Liver (tissue), 9 donors: Measurements from ENCODE around the gene MALRD1. TPM values are rescaled to one million over a fixed set of nuclear protein-coding genes. Genes with fewer than 3 reads are reported as not detected.

ENCODE experiments used
- DNase-seq: peaks from one replicate; pipeline ENCODE4 v3.0.0-alpha.2; 2017; ENCODE audit warnings: low spot score
- H3K27ac ChIP-seq, 2 donors: one replicate each; pipeline ENCODE4 v1.7.0; 2013; ENCODE audit warnings: inconsistent platforms in 2 of 2, low read length in 2 of 2, control low read depth in 1 of 2, low read depth in 1 of 2, mild to moderate bottlenecking in 1 of 2
- H3K27me3 ChIP-seq, 4 donors: one replicate each; pipeline versions ENCODE4 v1.6.1 to v1.7.0; 2013; ENCODE audit warnings: low read length in 3 of 4, inconsistent platforms in 1 of 4, mild to moderate bottlenecking in 1 of 4, moderate library complexity in 1 of 4; ENCODE audit not compliant: control insufficient read depth in 4 of 4, insufficient read depth in 4 of 4
- H3K36me3 ChIP-seq, 4 donors: one replicate each; pipeline versions ENCODE4 v1.6.1 to v1.7.0; 2013; ENCODE audit warnings: low read length in 3 of 4, mild to moderate bottlenecking in 3 of 4, low read depth in 1 of 4, moderate library complexity in 1 of 4; ENCODE audit not compliant: control insufficient read depth in 4 of 4, insufficient read depth in 3 of 4
- H3K4me1 ChIP-seq, 4 donors: one replicate each; pipeline versions ENCODE4 v1.6.1 to v1.7.0; 2013; ENCODE audit warnings: low read length in 3 of 4, mild to moderate bottlenecking in 3 of 4, moderate library complexity in 1 of 4; ENCODE audit not compliant: control insufficient read depth in 4 of 4, insufficient read depth in 4 of 4
- H3K4me3 ChIP-seq, 3 donors: one replicate each; pipeline versions ENCODE4 v1.6.1 to v1.7.0; 2013; ENCODE audit warnings: low read length in 3 of 3, control low read depth in 1 of 3, low read depth in 1 of 3, mild to moderate bottlenecking in 1 of 3
- H3K9ac ChIP-seq, 2 donors: one replicate each; pipeline ENCODE4 v1.7.0; 2013; ENCODE audit warnings: low read length in 2 of 2, mild to moderate bottlenecking in 2 of 2, moderate library complexity in 2 of 2, control low read depth in 1 of 2, low read depth in 1 of 2
- H3K9me3 ChIP-seq, 4 donors: one replicate each; pipeline versions ENCODE4 v1.6.1 to v1.7.0; 2013; ENCODE audit warnings: low read length in 3 of 4; ENCODE audit not compliant: control insufficient read depth in 4 of 4
- EGR1 ChIP-seq, 2 donors: IDR thresholded peaks; 2 replicates each; pipeline ENCODE4 v1.6.1; 2016 to 2018; ENCODE audit warnings: antibody characterized with exemption in 2 of 2, low read depth in 2 of 2
- FOXA2 ChIP-seq: IDR thresholded peaks from 2 replicates; pipeline ENCODE4 v1.6.1; 2016; ENCODE audit warnings: antibody characterized with exemption
- GABPA ChIP-seq, 2 donors: IDR thresholded peaks in 1 of 2; conservative IDR thresholded peaks in 1 of 2; 2 replicates each; pipeline ENCODE4 v1.6.1; 2016; ENCODE audit warnings: antibody characterized with exemption in 2 of 2, mild to moderate bottlenecking in 1 of 2, moderate library complexity in 1 of 2
- HNF4A ChIP-seq, 2 donors: conservative IDR thresholded peaks; 2 replicates each; pipeline ENCODE4 v1.6.1; 2016; ENCODE audit warnings: antibody characterized with exemption in 2 of 2, mild to moderate bottlenecking in 2 of 2
- HNF4G ChIP-seq: IDR thresholded peaks from 2 replicates; pipeline ENCODE4 v1.6.1; 2016; ENCODE audit warnings: antibody characterized with exemption
- JUND ChIP-seq, 2 donors: IDR thresholded peaks; 2 replicates each; pipeline ENCODE4 v1.6.1; 2016; ENCODE audit warnings: antibody characterized with exemption in 2 of 2
- MAX ChIP-seq: IDR thresholded peaks from 2 replicates; pipeline ENCODE4 v1.6.1; 2016; ENCODE audit warnings: antibody characterized with exemption
- NR2F2 ChIP-seq: IDR thresholded peaks from 2 replicates; pipeline ENCODE4 v1.6.1; 2016; ENCODE audit warnings: antibody characterized with exemption
- RAD21 ChIP-seq, 2 donors: IDR thresholded peaks; 2 replicates each; pipeline ENCODE4 v1.6.1; 2016; ENCODE audit warnings: antibody characterized with exemption in 2 of 2, mild to moderate bottlenecking in 2 of 2
- REST ChIP-seq: IDR thresholded peaks from 2 replicates; pipeline ENCODE4 v1.6.1; 2016; ENCODE audit warnings: antibody characterized with exemption, mild to moderate bottlenecking
- RXRA ChIP-seq, 2 donors: IDR thresholded peaks; 2 replicates each; pipeline ENCODE4 v1.6.1; 2017 to 2018; ENCODE audit warnings: antibody characterized with exemption in 2 of 2, mild to moderate bottlenecking in 1 of 2
- SP1 ChIP-seq: IDR thresholded peaks from 2 replicates; pipeline ENCODE4 v1.6.1; 2018; ENCODE audit warnings: antibody characterized with exemption, mild to moderate bottlenecking
- TAF1 ChIP-seq: conservative IDR thresholded peaks from 2 replicates; pipeline ENCODE4 v1.6.1; 2016; ENCODE audit warnings: antibody characterized with exemption, mild to moderate bottlenecking
- YY1 ChIP-seq: IDR thresholded peaks from 2 replicates; pipeline ENCODE4 v1.6.1; 2016; ENCODE audit warnings: antibody characterized with exemption, mild to moderate bottlenecking
- ZBTB33 ChIP-seq: IDR thresholded peaks from 2 replicates; pipeline ENCODE4 v1.6.1; 2016; ENCODE audit warnings: antibody characterized with exemption
- WGBS: extraction: QIAGEN DNeasy Blood & Tissue Kit; methylation state at CpG from one replicate; pipeline ENCODE4 v1.1.7; 2013; 5-methylcytosine and 5-hydroxymethylcytosine counted together
- polyA plus RNA-seq, 2 donors: library from polyadenylated mRNA; stranded (reverse) in 1 of 2; unstranded in 1 of 2; fragments of 200-250 nt in 1 of 2; fragments of >200 nt in 1 of 2; fragmentation: Nextera tagmentation in 1 of 2; extraction: Ambion mirVana in 1 of 2; gene quantifications; one replicate each; pipeline versions ENCODE4 v1.2.1 to v1.2.3, GENCODE V29; 2013 to 2015
- total RNA-seq, 2 donors: library from RNA; depleted of rRNA; stranded (reverse); fragments of >200 nt; gene quantifications; one replicate each; pipeline ENCODE4 v1.2.3, GENCODE V29; 2014
- TF ChIP-seq, protein P1 (sequence below): fragments of 150-350 bp; IDR thresholded peaks from 2 replicates; pipeline ENCODE4 v1.5.1; 2017; ENCODE audit warnings: improper control_type of control experiment, low read depth, low read length; ENCODE audit not compliant: missing input control
- TF ChIP-seq, protein P2 (sequence below): IDR thresholded peaks from 2 replicates; pipeline ENCODE4 v1.6.1; 2016; ENCODE audit warnings: antibody characterized with exemption
- donor health status: healthy.
- donor health status: healthy.
- donor health status: healthy.
- donor health status: healthy.
- donor health status: healthy.

MALRD1 gene
- total and polyA plus RNA-seq, 4 donors = 0.37 to 0.59 TPM; not detected in 2

GRCh38 chr10:19290770-19291169 lies 242.2 kb downstream of the MALRD1 start:
- no peak for DNase-seq
- Histone ChIP-seq H3K9ac (no peak overlapping the region), H3K9me3 (no peaks in the 10 kb centered on the region), H3K4me3 (no peak overlapping the region), H3K36me3 (no peaks in the 10 kb centered on the region), H3K27me3 (no peaks in the 10 kb centered on the region), H3K4me1 (no peaks in the 10 kb centered on the region), H3K27ac (no peak overlapping the region)
- 71% methylated on average over 1 of the region's 1 CpG for WGBS
- TF ChIP-seq, protein P1, sequence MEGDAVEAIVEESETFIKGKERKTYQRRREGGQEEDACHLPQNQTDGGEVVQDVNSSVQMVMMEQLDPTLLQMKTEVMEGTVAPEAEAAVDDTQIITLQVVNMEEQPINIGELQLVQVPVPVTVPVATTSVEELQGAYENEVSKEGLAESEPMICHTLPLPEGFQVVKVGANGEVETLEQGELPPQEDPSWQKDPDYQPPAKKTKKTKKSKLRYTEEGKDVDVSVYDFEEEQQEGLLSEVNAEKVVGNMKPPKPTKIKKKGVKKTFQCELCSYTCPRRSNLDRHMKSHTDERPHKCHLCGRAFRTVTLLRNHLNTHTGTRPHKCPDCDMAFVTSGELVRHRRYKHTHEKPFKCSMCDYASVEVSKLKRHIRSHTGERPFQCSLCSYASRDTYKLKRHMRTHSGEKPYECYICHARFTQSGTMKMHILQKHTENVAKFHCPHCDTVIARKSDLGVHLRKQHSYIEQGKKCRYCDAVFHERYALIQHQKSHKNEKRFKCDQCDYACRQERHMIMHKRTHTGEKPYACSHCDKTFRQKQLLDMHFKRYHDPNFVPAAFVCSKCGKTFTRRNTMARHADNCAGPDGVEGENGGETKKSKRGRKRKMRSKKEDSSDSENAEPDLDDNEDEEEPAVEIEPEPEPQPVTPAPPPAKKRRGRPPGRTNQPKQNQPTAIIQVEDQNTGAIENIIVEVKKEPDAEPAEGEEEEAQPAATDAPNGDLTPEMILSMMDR = no peak
- no peak for TF ChIP-seq YY1
- no peak for TF ChIP-seq MAX
- TF ChIP-seq SP1 = no peak
- no peak for TF ChIP-seq HNF4A (conservative IDR thresholded peaks at IDR 0.05)
- TF ChIP-seq JUND (IDR thresholded peaks at IDR 0.05) = no peak
- no peak for TF ChIP-seq HNF4G

DNA sequence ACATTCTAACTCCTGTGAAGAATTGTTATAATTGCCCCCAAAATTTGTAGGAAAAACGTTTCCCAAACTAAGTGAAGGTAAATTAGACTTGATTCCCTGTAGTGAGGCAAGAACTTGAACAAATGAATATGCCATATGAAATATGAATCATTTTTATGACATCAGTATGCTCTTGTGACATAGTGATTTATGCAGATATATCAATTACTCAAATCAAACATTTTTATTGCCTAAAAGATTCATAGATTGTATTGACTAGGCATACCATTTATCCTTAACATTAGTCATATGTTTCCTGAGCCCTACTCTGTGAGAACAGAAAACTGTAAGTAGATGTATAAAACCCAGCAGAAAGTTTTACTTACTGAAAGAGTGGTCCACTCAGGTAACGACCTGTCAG lies 245.6 kb downstream of the MALRD1 start:
- DNase-seq = no peak
- Histone ChIP-seq H3K4me1 (no peaks in the 10 kb centered on the region), H3K9ac (no peak overlapping the region), H3K4me3 (no peak overlapping the region), H3K27ac (no peak overlapping the region), H3K9me3 (no peaks in the 10 kb centered on the region), H3K27me3 (no peaks in the 10 kb centered on the region), H3K36me3 (no peaks in the 10 kb centered on the region)
- TF ChIP-seq JUND (IDR thresholded peaks at IDR 0.05) (no peak), RAD21 (IDR thresholded peaks at IDR 0.05) (no peak), YY1 (no peak), SP1 (no peak)
- TF ChIP-seq, protein P2, sequence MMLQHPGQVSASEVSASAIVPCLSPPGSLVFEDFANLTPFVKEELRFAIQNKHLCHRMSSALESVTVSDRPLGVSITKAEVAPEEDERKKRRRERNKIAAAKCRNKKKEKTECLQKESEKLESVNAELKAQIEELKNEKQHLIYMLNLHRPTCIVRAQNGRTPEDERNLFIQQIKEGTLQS = no peak
- 43% methylated on average over 2 of the region's 2 CpGs for whole genome bisulfite sequencing

- Histone ChIP-seq H3K9me3 (no peaks in the 10 kb centered on the region), H3K4me1 (no peaks in the 10 kb centered on the region), H3K9ac (no peak overlapping the region), H3K27me3 (no peaks in the 10 kb centered on the region), H3K27ac (no peak overlapping the region), H3K36me3 (no peaks in the 10 kb centered on the region), H3K4me3 (no peak overlapping the region)
- DNase-seq = no peak
- WGBS = 63% methylated on average over 3 of the region's 3 CpGs
- TF ChIP-seq HNF4G = no peak
- no peak for TF ChIP-seq TAF1
- TF ChIP-seq FOXA2 = no peak
- no peak for TF ChIP-seq HNF4A (conservative IDR thresholded peaks at IDR 0.05)
- TF ChIP-seq JUND (IDR thresholded peaks at IDR 0.05) = no peak
- TF ChIP-seq YY1 = no peak
- TF ChIP-seq, protein P1 = no peak
- TF ChIP-seq RAD21 (IDR thresholded peaks at IDR 0.05) = no peak
- no peak for TF ChIP-seq ZBTB33
- no peak for TF ChIP-seq EGR1 (IDR thresholded peaks at IDR 0.05; ENCODE audit: low read depth in 2 of 2)
- no peak for TF ChIP-seq NR2F2
- no peak for TF ChIP-seq RXRA (IDR thresholded peaks at IDR 0.05)
- TF ChIP-seq SP1 = no peak
- TF ChIP-seq, protein P2 = no peak
- TF ChIP-seq GABPA (IDR thresholded peaks at IDR 0.05 in 1 of 2, conservative IDR thresholded peaks at IDR 0.05 in 1 of 2) = no peak
- no peak for TF ChIP-seq MAX
- no peak for TF ChIP-seq REST
Measured at GRCh38 chr10:19299645-19300044, 251.0 kb downstream of the MALRD1 start.
